K562 (cell line): ENCODE results near the gene PHETA1. TPM values are rescaled to one million over a fixed set of nuclear protein-coding genes. Genes with fewer than 3 reads are reported as not detected.

ENCODE experiments used
- ATF7 ChIP-seq: fragments of 450-650 bp; IDR thresholded peaks from 2 replicates; pipeline ENCODE4 v1.7.1; 2014; ENCODE audit warnings: mild to moderate bottlenecking, moderate library complexity
- FIP1L1 ChIP-seq: fragments of 200-400 bp; formaldehyde crosslinking; IDR thresholded peaks from 2 replicates; pipeline ENCODE4 v1.6.1; 2018; ENCODE audit warnings: mild to moderate bottlenecking, low read depth, low read length; ENCODE audit not compliant: poor library complexity, severe bottlenecking
- KAT7 ChIP-seq: sonication (generic); formaldehyde crosslinking; IDR thresholded peaks from 2 replicates; pipeline ENCODE4 v1.8.0; 2022; ENCODE audit warnings: missing genetic modification reagents, mild to moderate bottlenecking, borderline replicate concordance
- NR3C1 ChIP-seq: sonication (generic); formaldehyde crosslinking; IDR thresholded peaks from 2 replicates; pipeline ENCODE4 v1.8.1; 2022; ENCODE audit warnings: missing genetic modification reagents
- RBBP5 ChIP-seq: fragments of 200-600 bp; sonication (generic); IDR thresholded peaks from 2 replicates; pipeline ENCODE4 v1.6.1; 2012; ENCODE audit warnings: borderline replicate concordance, mild to moderate bottlenecking, low read length, control low read depth, inconsistent platforms; ENCODE audit not compliant: insufficient read depth, poor library complexity, severe bottlenecking
- TARDBP ChIP-seq: fragments of 450-650 bp; IDR thresholded peaks from 2 replicates; pipeline ENCODE4 v1.6.1; 2016
- TBP ChIP-seq: optimal IDR thresholded peaks from 2 replicates; pipeline ENCODE3; 2011; ENCODE audit warnings: low read depth, low read length, improper control_type of control experiment
- ZKSCAN1 ChIP-seq: fragments of 150-350 bp; IDR thresholded peaks from 2 replicates; pipeline ENCODE4 v1.6.1; 2016; ENCODE audit warnings: low read depth, low read length
- polyA plus RNA-seq, 8 experiments: library from polyadenylated mRNA; depleted of rRNA in 4 of 8; stranded (reverse) in 5 of 8; unstranded in 3 of 8; fragments of >200 nt; fragmentation: Nextera tagmentation in 2 of 8; fragmentation: Illumina TruSeq in 1 of 8; extraction: Ambion mirVana in 2 of 8; extraction: Trizol in 1 of 8; gene quantifications; 2 replicates each; pipeline versions ENCODE4 v1.2.1 to v1.2.3, GENCODE V29; 2011 to 2014; ENCODE audit warnings: inconsistent platforms in 1 of 8, missing spikeins in 1 of 8
- total RNA-seq, 7 experiments: library from RNA; depleted of rRNA in 6 of 7; stranded (reverse); fragments of >200 nt in 6 of 7; fragmentation: Illumina TruSeq in 2 of 7; extraction: Trizol in 2 of 7; gene quantifications; 2 replicates each; pipeline versions ENCODE4 v1.2.1 to v1.2.3, GENCODE V29; 2011 to 2021; ENCODE audit warnings: low replicate concordance in 1 of 7
- TF ChIP-seq, protein P1 (sequence below): fragments of 450-650 bp; IDR thresholded peaks from 2 replicates; pipeline ENCODE4 v1.6.1; 2017; ENCODE audit warnings: antibody characterized with exemption, mild to moderate bottlenecking
- TF ChIP-seq, protein P2 (sequence below), 3 experiments: fragments of 200-800 bp in 1 of 3; sonication (Bioruptor generic) in 1 of 3; sonication (generic) in 1 of 3; formaldehyde crosslinking in 1 of 3; IDR thresholded peaks; 2 replicates each; pipeline versions ENCODE4 v1.6.1 to v1.8.0; 2016 to 2022; ENCODE audit warnings: mild to moderate bottlenecking in 2 of 3, missing compliant biosample characterization in 2 of 3, missing genetic modification characterization in 2 of 3, missing genetic modification reagents in 1 of 3
- TF ChIP-seq, protein P3 (sequence below): sonication (generic); formaldehyde crosslinking; IDR thresholded peaks from 2 replicates; pipeline ENCODE4 v1.8.0; 2023; ENCODE audit warnings: missing genetic modification reagents, mild to moderate bottlenecking, borderline replicate concordance
- TF ChIP-seq, protein P4 (sequence below): fragments of 450-650 bp; IDR thresholded peaks from 2 replicates; pipeline ENCODE4 v1.6.1; 2017; ENCODE audit warnings: mild to moderate bottlenecking, moderate library complexity

Gene PHETA1
- total and polyA plus RNA-seq, 9 of the 15 experiments (the other 6 are each of a cell fraction or from before 2014, with no cell fraction given) = 0.03 to 12.4 (median 3.0) TPM

DNA sequence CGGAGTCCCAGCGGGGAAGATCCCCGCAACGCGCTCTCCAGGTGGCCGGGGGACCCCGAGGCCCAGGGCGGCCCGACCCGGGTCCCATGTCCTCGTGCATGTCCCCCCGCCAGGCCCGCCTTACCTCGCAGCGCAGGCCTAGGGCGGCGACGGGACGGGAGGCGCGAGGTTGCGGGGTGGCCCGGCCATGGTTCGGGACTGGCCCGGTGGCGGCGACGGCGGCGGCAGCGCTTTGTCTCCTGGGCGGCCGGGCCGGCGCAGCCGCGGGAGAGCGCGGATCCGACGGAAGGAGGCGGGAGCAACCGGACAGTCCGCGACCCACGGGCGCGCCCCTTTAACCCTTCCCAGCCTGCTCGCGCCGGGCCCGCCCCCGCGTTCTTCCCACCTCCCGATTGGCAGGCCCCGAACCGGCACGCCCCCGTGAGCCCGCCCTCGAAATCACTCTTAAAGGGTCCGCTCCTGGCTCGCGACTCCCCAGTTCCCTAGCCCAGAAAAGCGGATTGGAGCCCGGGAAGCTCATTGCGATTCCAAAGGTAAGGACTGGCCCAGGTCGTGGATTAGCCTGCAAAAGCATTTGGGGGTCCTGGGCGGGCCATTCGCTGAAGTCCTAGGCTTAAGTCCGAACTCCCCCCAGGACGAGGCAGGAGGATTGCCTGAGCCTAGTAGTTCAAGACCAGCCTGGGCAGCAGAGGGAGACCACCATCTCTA is at the start of gene PHETA1 (continued):
- TF ChIP-seq, protein P1, sequence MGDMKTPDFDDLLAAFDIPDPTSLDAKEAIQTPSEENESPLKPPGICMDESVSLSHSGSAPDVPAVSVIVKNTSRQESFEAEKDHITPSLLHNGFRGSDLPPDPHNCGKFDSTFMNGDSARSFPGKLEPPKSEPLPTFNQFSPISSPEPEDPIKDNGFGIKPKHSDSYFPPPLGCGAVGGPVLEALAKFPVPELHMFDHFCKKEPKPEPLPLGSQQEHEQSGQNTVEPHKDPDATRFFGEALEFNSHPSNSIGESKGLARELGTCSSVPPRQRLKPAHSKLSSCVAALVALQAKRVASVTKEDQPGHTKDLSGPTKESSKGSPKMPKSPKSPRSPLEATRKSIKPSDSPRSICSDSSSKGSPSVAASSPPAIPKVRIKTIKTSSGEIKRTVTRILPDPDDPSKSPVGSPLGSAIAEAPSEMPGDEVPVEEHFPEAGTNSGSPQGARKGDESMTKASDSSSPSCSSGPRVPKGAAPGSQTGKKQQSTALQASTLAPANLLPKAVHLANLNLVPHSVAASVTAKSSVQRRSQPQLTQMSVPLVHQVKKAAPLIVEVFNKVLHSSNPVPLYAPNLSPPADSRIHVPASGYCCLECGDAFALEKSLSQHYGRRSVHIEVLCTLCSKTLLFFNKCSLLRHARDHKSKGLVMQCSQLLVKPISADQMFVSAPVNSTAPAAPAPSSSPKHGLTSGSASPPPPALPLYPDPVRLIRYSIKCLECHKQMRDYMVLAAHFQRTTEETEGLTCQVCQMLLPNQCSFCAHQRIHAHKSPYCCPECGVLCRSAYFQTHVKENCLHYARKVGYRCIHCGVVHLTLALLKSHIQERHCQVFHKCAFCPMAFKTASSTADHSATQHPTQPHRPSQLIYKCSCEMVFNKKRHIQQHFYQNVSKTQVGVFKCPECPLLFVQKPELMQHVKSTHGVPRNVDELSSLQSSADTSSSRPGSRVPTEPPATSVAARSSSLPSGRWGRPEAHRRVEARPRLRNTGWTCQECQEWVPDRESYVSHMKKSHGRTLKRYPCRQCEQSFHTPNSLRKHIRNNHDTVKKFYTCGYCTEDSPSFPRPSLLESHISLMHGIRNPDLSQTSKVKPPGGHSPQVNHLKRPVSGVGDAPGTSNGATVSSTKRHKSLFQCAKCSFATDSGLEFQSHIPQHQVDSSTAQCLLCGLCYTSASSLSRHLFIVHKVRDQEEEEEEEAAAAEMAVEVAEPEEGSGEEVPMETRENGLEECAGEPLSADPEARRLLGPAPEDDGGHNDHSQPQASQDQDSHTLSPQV = peak; percentile 45; the same call in 1 of the 2 replicates
- TF ChIP-seq FIP1L1 = peak; percentile 54
- TF ChIP-seq, protein P2, sequence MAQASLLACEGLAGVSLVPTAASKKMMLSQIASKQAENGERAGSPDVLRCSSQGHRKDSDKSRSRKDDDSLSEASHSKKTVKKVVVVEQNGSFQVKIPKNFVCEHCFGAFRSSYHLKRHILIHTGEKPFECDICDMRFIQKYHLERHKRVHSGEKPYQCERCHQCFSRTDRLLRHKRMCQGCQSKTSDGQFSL (CRISPR knock-in tag; IDR thresholded peaks at IDR 0.05) = 0 out of 2 replicates have a peak, but pooled peaks have one; percentile 2
- TF ChIP-seq, protein P2 (tag; IDR thresholded peaks at IDR 0.05) = no peak
- peak; percentile 44; the same call in 1 of the 2 replicates for TF ChIP-seq TARDBP
- 0 out of 2 replicates have a peak, but pooled peaks have one; percentile 71 for TF ChIP-seq KAT7
- peak; percentile 74; the same call in 1 of the 2 replicates for TF ChIP-seq ATF7
- TF ChIP-seq RBBP5 = peak; percentile 83
- peak; percentile 51 for TF ChIP-seq TBP
- TF ChIP-seq, protein P3, sequence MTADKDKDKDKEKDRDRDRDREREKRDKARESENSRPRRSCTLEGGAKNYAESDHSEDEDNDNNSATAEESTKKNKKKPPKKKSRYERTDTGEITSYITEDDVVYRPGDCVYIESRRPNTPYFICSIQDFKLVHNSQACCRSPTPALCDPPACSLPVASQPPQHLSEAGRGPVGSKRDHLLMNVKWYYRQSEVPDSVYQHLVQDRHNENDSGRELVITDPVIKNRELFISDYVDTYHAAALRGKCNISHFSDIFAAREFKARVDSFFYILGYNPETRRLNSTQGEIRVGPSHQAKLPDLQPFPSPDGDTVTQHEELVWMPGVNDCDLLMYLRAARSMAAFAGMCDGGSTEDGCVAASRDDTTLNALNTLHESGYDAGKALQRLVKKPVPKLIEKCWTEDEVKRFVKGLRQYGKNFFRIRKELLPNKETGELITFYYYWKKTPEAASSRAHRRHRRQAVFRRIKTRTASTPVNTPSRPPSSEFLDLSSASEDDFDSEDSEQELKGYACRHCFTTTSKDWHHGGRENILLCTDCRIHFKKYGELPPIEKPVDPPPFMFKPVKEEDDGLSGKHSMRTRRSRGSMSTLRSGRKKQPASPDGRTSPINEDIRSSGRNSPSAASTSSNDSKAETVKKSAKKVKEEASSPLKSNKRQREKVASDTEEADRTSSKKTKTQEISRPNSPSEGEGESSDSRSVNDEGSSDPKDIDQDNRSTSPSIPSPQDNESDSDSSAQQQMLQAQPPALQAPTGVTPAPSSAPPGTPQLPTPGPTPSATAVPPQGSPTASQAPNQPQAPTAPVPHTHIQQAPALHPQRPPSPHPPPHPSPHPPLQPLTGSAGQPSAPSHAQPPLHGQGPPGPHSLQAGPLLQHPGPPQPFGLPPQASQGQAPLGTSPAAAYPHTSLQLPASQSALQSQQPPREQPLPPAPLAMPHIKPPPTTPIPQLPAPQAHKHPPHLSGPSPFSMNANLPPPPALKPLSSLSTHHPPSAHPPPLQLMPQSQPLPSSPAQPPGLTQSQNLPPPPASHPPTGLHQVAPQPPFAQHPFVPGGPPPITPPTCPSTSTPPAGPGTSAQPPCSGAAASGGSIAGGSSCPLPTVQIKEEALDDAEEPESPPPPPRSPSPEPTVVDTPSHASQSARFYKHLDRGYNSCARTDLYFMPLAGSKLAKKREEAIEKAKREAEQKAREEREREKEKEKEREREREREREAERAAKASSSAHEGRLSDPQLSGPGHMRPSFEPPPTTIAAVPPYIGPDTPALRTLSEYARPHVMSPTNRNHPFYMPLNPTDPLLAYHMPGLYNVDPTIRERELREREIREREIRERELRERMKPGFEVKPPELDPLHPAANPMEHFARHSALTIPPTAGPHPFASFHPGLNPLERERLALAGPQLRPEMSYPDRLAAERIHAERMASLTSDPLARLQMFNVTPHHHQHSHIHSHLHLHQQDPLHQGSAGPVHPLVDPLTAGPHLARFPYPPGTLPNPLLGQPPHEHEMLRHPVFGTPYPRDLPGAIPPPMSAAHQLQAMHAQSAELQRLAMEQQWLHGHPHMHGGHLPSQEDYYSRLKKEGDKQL (CRISPR knock-in tag) = no peak
- TF ChIP-seq NR3C1 (CRISPR knock-in tag) = peak; percentile 76; the same call in 1 of the 2 replicates
- peak; percentile 45 for TF ChIP-seq ZKSCAN1
- TF ChIP-seq, protein P4, sequence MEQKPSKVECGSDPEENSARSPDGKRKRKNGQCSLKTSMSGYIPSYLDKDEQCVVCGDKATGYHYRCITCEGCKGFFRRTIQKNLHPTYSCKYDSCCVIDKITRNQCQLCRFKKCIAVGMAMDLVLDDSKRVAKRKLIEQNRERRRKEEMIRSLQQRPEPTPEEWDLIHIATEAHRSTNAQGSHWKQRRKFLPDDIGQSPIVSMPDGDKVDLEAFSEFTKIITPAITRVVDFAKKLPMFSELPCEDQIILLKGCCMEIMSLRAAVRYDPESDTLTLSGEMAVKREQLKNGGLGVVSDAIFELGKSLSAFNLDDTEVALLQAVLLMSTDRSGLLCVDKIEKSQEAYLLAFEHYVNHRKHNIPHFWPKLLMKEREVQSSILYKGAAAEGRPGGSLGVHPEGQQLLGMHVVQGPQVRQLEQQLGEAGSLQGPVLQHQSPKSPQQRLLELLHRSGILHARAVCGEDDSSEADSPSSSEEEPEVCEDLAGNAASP = no peak
